GM18951 (cell line): ENCODE data around the gene PPP2R5C.

Experiments used
- POLR2A ChIP-seq: IDR thresholded peaks from 4 replicates; pipeline ENCODE4 v1.6.1; 2011; ENCODE audit warnings: mild to moderate bottlenecking; ENCODE audit not compliant: insufficient read length, insufficient read depth; ENCODE audit errors: extremely low read depth
- in situ Hi-C: fragments of 300-500 bp; cut with MboI; formaldehyde crosslinking; loops from one replicate; pipeline ENCODE4 v1.12.0; 2022; ENCODE audit warnings: low sequenced_read_pairs, mixed read lengths, inconsistent platforms; ENCODE audit not compliant: unreplicated experiment

The PPP2R5C gene

GRCh38 chr14:101844751-101845150, 83.2 kb downstream of the PPP2R5C start:
- in situ Hi-C loops = loop anchor here (10.0 kb wide), 1 partner anchor 70 kb away; no protein-coding TSS in a partner anchor
- no peak for TF ChIP-seq POLR2A

- in situ Hi-C loops = loop anchor here (10.0 kb wide), 1 partner anchor 71 kb away; no protein-coding TSS in a partner anchor
- TF ChIP-seq POLR2A = no peak
Observed at GRCh38 chr14:101845496-101845895, 84.0 kb downstream of the PPP2R5C start.

GRCh38 chr14:101845896-101846295, 84.4 kb downstream of the PPP2R5C start:
- in situ Hi-C loops = loop anchor here (10.0 kb wide), 1 partner anchor 71 kb away; no protein-coding TSS in a partner anchor
- no peak for TF ChIP-seq POLR2A

- TF ChIP-seq POLR2A = no peak
- in situ Hi-C loops = loop anchor here (10.0 kb wide), 1 partner anchor 74 kb away; no protein-coding TSS in a partner anchor
Observed at GRCh38 chr14:101849125-101849524, 87.6 kb downstream of the PPP2R5C start.

GRCh38 chr14:101849640-101850039, 88.1 kb downstream of the PPP2R5C start:
- no peak for TF ChIP-seq POLR2A
- in situ Hi-C loops = loop anchor here (10.0 kb wide), 1 partner anchor 75 kb away; no protein-coding TSS in a partner anchor

GRCh38 chr14:101851183-101851582, 89.7 kb downstream of the PPP2R5C start:
- in situ Hi-C loops = no loop called here
- no peak for TF ChIP-seq POLR2A

GRCh38 chr14:101851736-101852405, 90.4 kb downstream of the PPP2R5C start:
- in situ Hi-C loops = no loop called here
- no peak for TF ChIP-seq POLR2A

GRCh38 chr14:101852785-101853184, 91.3 kb downstream of the PPP2R5C start:
- TF ChIP-seq POLR2A = no peak
- in situ Hi-C loops = no loop called here

- TF ChIP-seq POLR2A = no peak
- in situ Hi-C loops = no loop called here
Observed at GRCh38 chr14:101853455-101854018, 92.0 kb downstream of the PPP2R5C start.

GRCh38 chr14:101854366-101854765, 92.9 kb downstream of the PPP2R5C start:
- no peak for TF ChIP-seq POLR2A
- in situ Hi-C loops = no loop called here

GRCh38 chr14:101855958-101856357, 94.4 kb downstream of the PPP2R5C start:
- in situ Hi-C loops = no loop called here
- TF ChIP-seq POLR2A = no peak

- in situ Hi-C loops = no loop called here
- TF ChIP-seq POLR2A = no peak
Observed at GRCh38 chr14:101856536-101856935, 95.0 kb downstream of the PPP2R5C start.

GRCh38 chr14:101857226-101857625, 95.7 kb downstream of the PPP2R5C start:
- in situ Hi-C loops = no loop called here
- TF ChIP-seq POLR2A = no peak
